Measurements from ENCODE around the gene BIRC2.

DNA sequence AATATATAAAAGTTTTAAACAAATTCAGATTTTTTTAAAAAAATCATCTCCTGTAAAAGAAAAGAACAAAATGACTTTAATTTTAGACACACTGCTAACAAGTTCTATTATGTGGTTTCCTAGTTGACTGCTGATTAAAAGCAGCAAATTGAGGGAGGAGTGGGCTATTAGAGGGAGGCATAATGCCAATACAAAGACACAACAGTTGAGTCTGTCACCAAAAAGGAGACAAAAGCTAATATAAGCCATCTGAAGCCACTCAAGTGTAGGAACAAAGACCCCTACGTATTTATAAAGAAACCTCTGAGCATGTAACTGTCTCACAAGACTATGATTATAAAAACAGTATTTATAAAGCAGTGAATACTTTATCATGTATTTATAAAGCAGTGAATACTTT, 76.9 kb downstream of the BIRC2 start:
- no peak for TF ChIP-seq CTCF (IDR thresholded peaks at IDR 0.05)
- no peak for TF ChIP-seq POLR2A (IDR thresholded peaks at IDR 0.05)

Measured in testis (tissue), 2 donors.